GM18502 (cell line): ENCODE measurements around the gene TXLNB.
A peak's percentile ranks its signal among the peaks of the same experiment; 100 is the strongest.

Experiments used
- ATAC-seq: cut with Tn5 transposase; IDR thresholded peaks from one replicate; pipeline ENCODE4 v1.9.1; 2021; ENCODE audit warnings: mild to moderate bottlenecking; ENCODE audit not compliant: unreplicated experiment, poor library complexity

TXLNB gene

GRCh38 chr6:139291813-139292619 is at the start of gene TXLNB:
TXLNB (minus strand) TSS chr6:139291998; CDS start chr6:139288899, 3,099 bp downstream.
- peak; percentile 74 for ATAC-seq

DNA sequence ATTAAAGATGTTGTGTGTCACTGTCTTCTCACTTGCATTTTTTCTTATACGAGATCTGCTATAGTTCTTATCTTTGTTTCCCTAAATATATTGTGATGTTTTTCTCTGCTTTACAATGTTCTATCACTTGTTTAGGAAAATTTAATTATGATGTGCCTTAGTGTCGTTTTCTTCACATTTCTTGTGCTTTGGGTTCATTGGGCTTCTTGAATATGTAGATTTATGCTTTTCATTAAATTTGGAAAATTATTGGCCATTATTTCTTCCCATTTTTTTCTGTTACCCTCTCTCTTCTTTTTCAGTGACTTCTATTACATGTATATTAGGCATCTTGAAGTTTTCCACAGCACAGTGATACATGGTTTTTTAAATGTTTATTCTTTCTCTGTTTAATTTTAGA is 49.3 kb upstream of the TXLNB start:
- ATAC-seq, result no peak

DNA sequence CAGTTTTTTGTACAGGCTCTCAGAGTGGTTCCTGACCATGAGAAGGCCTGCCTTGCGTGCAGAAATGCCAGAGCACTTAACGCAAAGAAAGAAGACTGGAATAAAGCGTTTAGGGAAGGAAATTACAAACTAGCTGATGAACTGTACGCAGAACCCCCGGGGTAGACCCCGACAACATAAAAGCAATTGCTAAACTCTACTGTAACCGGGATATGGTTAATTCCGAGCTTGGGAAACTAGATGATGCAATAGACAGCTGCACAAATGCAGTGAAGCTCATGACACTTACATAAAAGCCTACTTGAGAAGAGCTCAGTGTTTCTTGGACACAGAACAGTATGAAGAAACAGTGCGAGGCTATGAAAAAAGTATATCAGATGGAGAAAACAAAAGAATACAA is 47.0 kb upstream of the TXLNB start:
- ATAC-seq, result no peak

DNA sequence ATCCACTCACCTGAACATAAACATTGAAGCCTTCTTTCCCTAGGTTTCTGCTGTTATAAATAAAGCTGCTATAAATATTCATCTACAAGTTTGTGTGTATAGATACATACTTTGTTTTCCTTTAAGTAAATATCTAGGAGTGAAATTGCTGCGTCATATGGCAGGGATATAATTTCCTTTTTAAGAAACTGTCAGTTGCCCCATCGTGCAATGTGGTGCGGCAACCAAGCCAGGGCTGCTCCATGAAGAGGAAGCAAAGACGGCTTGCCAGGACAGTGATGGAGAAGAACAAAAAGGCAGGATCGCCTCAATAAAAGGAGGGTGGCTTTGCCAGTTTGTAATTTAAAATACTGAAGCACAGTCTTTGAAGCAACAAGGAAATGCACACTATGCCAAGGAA is 46.0 kb upstream of the TXLNB start:
- no peak for ATAC-seq

DNA sequence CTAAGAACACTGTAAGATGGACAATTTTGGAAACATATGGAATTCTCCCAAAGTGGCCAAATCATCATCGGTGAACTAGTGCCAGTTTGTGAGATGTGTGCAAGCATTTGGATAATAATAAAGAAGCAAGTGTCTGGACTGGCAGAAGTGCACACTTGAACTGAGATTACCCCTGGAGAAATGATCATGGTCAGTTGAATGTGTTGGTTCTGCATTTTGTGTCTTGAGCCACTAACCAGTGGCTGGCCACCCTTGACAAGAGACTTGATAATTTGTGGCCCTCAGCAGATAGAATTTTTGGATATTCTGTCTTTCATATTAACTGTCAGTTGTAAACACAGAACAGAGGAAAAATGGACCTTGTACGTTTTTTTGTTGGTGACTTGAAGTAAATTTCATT is 45.2 kb upstream of the TXLNB start:
- ATAC-seq, result peak; percentile 16

GRCh38 chr6:139336488-139336887 is 44.7 kb upstream of the TXLNB start:
- ATAC-seq, result peak; percentile 85

DNA sequence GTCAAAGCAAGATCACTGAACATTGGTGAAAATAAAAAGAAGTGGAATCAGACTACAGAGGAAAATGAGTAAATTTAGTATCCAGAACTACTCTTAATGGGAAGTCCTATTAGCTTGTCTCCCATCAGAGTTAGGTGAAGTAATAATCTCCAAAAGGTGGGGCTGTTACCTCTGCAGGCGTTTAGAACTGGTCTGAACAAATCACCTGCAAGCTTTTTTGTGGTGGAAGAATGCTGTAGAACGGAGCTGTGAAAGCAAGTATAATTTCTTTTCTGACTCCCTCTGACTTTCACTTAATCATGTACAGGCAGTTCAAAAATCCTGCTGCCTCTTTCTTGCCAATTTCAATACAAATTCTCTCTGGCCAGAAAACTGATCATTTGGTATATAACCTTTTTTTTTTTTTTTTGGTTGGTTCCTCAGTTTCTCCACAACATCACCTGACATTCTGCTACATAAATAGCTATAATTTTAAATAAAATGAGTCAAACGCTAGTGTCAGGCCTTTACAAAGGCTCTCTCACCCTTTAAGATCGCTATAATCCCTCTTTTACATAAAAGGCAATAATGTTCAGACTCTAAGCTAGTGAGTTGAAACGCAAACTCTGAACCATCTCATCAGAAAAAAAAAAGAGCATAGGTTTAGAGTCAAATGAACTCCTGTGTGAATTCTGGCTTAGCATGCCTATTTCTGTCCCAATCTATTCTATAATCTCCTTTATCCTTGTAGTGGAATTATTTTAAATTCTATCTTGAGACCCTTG is 43.8 kb upstream of the TXLNB start:
- ATAC-seq, result no peak

DNA sequence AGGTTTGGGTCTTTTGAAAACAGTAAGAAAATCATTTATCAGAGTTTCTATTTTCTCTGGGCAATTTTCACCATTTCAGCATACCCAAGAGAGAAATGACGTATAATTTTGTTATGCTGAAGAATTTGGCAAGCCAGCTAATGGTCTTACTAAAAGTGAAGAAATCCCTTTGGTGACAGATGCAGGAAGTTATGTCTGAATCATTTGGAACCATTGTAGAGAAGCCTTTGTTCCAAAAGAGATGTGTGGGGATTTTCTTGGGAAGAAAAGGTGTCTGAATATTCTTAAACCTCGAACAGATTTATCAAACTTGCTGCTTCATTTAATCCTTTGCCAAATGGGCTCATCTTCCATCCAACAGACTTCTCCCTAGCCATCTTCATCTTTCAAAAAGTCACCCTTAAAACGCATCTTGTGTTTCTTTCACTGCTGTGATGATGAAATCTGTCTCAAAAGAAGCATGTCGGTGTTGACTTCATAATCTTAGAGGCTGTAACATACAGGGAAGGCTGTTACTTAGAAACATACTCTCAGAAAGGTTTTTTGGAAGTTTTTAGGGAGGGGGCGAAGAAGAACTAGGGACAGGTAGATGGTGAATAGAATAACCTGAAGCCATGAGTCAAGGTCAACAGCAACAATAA is 43.1 kb upstream of the TXLNB start:
- no peak for ATAC-seq

DNA sequence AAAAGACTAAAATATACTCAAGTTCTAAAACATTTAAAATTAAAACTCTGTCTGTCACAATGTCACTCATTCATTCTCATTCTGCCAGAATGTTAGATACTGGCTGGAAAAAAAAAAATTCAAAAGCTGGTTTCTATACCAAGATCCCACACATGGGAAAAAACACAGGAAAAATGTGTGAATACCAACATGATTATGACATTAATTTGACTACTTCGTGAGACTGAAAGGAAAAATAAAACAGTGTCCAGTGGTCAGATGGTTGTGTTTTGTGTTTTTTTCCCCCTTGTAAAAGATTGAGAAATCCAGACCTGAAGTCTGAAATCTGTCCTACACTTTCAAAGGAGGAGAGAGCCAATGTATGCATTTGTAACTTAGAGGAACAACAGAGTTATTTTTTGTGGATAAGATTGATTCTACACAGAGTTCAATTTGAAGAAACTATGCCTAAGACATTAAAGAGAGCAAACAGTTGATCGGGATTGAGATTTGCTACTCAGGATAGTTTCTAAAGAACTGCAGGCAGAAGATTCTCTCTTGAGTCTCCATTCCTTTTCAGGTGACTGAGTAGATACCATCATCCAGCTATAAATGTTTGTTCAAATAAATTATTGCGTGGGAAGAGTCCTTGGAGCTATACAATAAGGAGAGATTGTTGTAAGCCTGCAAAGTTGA is 39.2 kb upstream of the TXLNB start:
- ATAC-seq, result no peak

- ATAC-seq, result no peak
Observed at GRCh38 chr6:139330306-139330705, 38.5 kb upstream of the TXLNB start.

DNA sequence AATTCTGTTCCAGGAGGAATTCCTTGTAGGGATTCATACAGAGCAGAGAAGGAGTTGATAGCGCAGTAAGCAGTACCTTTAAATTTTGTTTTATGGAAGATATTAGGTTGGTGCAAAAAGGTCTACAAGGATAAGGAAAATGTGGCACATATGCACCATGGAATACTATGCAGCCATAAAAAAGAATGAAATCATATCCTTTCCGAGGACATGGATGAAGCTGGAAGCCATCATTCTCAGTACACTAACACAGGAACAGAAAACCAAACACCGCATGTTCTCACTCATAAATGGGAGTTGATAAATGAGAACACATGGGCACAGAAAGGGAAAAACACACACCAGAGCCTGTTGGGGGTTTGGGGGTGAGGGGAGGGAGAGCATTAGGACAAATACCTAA is 37.4 kb upstream of the TXLNB start:
- ATAC-seq, result no peak

DNA sequence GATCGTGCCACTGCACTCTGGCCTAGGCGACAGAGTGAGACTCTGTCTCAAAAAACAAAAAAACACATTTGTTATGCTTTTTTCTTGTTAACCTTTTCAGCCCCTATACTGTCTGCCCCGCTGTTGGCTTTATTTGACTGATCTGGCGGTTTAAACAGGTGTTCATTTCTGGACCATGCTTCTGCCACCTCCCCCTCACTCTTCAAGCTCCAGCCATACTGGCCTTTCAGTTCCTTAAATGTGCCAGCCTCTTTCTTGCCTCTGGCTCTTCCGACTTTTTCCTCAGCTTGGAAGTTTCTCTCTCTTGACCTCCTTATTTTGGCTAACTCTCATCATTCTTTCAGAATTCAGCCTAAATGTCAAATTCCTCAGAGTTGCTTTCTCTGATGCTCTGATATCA is 35.2 kb upstream of the TXLNB start:
- ATAC-seq, result no peak

DNA sequence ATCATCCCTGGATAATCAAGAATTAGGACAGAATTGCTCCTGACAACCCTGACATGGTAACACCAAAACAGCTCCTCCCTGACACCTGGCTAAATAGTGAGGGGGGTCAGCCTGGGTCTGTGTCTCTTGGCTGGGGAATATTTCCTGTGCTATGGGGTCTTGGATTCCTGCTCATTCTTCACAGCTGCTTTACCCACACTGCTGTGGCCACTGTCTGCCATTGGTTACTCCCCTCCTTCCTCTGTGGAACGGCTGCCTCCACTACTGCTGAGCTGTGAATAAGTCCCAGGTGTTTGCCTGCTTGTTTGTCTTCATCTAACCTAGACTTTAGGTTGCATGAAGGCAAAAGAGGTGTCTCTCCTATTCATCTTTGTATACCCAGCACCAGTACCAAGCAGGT is 33.9 kb upstream of the TXLNB start:
- peak; percentile 27 for ATAC-seq

GRCh38 chr6:139325125-139325524 is 33.3 kb upstream of the TXLNB start:
- peak; percentile 68 for ATAC-seq

- ATAC-seq, result no peak
Observed at GRCh38 chr6:139324301-139324555, 32.4 kb upstream of the TXLNB start.

GRCh38 chr6:139323511-139324300 is 31.9 kb upstream of the TXLNB start:
- peak; percentile 46 for ATAC-seq

GRCh38 chr6:139320081-139320480 is 28.3 kb upstream of the TXLNB start:
- no peak for ATAC-seq

GRCh38 chr6:139316622-139317317 is 25.0 kb upstream of the TXLNB start:
- no peak for ATAC-seq

- no peak for ATAC-seq
Observed at GRCh38 chr6:139313784-139314545, 22.2 kb upstream of the TXLNB start.
